GM21390 (cell line): ENCODE data around the gene DGCR2.
"Not testable (repeated sequence)": the region's sequence is repeated elsewhere in the genome, so short reads cannot be mapped to it uniquely, and the experiment has no call there.

Source experiments
- ATAC-seq: cut with Tn5 transposase; IDR thresholded peaks from one replicate; pipeline ENCODE4 v1.9.1; 2021; ENCODE audit not compliant: unreplicated experiment

Gene DGCR2

DNA sequence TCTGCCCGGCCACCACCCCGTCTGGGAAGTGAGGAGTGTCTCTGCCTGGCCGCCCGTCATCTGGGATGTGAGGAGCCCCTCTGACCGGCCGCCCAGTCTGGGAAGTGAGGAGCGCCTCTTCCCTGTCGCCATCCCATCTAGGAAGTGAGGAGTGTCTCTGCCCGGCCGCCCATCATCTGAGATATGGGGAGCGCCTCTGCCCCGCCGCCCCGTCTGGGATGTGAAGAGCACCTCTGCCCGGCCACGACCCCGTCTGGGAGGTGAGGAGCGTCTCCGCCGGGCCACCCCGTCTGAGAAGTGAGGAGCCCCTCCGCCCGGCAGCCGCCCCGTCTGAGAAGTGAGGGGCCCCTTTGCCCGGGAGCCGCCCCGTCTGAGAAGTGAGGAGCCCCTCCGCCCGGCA is 38.1 kb downstream of the DGCR2 start:
- not testable (repeated sequence) for ATAC-seq

DNA sequence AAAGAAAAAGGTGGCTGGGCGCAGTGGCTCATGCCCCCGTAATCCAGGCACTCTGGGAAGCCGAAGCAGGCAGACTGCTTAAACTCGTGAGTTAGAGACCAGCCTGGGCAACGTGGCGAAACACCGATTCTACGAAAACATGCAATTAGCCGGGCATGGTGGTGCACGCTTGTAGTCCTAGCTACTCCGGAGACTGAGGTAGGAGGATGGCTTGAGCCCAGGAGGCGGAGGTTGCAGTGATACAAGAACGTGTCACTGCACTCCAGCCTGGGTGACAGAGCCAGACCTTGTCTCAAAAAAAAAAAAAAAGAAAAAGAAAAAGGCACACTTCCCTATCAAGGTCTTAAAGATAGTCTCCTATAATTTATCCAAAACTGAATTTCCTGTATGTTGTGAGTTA is 39.4 kb downstream of the DGCR2 start:
- no peak for ATAC-seq

DNA sequence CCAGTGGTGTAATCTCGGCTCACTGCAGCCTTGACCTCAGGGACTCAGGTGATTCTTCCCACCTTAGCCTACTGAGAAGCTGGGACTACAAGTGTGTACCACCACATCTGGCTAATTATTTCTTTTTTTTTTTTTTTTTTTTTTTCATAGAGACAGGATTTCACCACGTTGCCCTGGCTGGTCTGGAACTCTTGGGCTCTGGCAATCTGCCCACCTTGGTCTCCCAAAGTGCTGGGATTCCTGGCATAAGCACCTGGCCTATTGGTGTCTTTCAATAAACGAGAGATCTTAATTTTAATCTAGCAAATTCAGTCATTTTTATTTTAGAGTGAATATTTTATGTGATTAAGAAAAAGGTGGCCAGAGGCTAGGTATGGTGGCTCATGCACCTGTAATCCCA is 40.1 kb downstream of the DGCR2 start:
- no peak for ATAC-seq

DNA sequence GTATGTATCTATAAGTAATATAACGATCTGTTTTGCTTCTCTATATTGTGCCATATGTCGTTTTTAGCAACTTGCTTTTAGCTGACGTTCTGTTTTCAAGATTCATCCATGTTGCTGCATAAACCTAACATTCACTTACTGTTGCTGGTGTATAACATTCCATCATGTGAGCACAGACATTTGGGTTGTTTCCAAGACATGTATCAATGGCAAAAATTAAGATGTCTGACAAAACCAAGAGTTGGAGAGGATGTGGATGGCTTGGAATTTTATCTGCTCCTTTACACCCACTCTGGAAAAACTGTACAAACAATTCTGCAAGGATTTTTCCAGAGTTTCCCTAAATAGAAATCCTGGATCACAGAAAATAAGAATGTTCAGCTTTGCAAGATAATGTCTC is 40.9 kb downstream of the DGCR2 start:
- no peak for ATAC-seq

DNA sequence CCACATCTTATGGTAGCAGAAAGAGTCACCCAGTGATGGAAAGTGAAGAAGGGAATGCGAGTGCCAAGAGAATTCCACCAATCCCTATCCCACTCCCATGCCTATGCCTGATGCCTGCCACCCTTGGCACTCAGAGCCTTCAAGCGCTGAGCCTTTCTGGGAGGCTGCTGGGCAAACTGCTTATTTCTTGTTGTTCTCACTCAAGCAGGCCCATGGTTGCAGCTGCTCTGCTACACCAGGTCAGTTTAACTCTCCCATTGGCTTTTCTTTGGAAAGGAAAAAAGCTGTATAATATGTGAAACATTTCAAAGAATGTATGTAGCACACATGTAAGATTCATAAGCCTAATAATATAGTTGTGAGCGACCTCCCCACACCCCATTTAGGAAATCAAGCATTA is 41.4 kb downstream of the DGCR2 start:
- ATAC-seq = no peak

DNA sequence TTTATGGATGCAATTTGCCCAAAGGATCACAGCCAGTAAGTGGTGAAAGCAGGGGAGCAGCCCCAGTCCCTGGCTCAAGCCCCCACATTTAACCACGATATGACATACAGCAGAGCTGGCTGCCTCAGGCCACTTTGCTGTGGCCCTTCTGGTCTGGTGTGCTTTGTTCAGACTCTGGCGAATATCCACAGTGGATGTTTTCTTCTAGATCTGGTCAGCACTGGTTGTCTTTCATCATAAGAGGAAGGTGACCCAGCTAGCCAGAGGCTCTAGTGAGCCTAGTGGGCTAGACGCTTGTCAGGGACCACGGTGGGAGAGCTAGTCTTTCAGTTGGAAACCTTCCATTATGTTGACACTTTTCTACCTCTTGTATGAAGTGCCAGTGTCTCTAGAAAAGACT is 42.5 kb downstream of the DGCR2 start:
- no peak for ATAC-seq

DNA sequence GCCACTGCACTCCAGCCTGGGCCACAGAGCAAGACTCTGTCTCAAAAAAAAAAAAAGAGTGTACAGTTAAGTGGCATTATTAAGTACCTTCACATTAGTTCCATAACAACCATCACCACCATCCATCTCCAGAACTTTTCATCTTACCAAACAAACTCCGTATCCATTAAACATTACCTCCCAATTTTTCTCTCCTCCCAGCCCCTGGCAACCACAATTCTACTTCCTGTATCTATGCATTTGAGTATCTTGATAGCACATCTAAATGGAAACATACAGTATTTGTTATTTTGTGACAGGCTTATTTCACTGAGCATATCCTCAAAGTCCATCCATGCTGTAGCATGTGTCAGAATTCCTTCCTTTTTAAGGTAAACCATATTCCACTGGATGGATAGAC is 46.8 kb downstream of the DGCR2 start:
- ATAC-seq = no peak

DNA sequence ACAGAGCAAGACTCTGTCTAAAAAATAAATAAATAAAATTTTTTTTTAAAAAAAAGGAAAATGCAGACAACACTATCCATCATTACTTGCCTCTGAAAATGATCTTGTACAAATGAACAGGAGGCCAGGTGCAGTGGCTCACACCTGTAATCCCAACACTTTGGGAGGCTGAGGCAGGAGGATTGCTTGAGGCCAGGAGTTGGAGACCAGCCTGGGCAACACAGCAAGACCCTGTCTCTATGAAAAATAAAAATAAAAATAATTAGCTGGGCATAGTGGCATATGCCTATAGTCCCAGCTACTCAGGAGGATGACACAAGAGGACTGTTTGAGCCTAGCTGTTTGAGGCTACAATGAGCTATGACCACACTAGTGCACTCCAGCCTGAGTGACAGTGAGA is 49.4 kb downstream of the DGCR2 start:
- not testable (repeated sequence) for ATAC-seq

DNA sequence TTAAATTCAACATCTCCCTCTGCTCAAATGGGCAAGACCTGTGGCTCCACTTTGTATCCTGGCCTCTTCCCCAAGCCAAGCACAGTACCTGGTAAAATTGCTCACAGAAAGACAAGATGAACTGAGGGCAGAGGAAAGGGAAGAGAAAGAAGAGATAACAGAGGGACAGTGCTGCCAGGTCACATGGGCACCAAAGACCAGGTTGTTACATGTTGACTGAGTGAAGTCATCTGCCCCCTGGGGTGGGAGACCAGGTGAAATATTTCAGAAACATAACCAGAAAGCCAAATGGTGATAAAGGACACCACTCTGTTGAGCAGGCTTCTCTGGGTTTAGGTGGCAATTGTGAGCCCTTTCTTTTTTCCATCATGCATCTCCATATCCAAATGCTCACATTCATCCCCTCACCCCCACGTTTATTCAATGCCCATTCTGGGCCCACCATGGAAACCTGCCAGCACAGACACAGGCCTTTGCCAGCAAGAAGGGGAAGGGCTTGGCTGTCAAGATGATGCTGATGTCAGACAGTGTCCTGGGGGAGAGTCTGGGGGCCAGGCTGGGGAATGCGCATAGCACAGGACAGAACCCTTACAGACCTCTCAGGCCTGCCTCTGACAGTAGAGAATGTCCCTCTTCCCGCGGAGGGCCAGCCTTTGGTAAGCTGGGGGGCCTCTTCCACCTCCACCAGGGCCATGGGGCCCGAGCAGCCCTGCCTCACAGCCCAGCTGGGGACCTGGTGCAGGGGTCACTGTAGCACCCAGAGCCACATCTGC is 51.6 kb downstream of the DGCR2 start:
- no peak for ATAC-seq

DNA sequence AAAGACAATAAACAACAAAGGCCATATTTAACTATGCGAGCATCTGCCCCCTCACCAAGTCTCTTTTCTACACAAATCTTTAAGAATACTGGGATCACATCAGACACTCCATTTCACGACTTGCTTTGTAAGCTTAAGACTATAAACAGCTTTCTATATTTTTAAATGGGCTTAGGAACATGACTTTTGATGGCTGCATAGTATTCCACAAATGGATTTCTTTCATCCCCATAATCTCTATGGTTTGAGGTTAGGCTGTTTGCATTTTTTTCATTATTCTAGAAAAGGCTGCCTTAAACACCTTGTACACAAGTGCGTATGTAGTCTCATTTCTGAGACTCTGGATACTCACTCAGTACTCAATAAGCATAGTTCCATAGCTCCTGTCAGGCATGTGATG is 52.8 kb downstream of the DGCR2 start:
- ATAC-seq = no peak

DNA sequence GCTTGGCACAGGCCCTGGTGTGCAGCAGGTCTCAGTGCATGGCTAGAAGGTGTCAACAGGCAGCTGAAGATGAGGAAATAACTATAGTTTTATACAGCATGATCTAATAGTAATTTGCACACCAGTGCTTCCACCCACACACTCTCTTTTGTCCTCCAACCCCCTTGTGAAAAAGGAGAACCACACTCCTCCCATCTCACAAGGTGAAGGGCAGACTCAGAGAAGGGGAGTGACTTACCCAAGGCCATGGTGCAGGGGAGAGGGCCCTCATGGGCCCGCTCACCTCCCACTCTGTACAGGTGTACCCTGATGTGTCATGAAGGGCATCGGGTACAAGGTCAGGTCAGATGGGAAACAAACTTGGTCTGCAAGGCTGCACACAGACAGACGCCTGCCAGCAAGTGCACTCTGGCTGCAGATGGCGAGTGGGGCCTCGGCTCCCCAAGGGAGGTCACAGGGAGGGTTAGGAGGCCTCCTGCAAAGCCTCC is 53.4 kb downstream of the DGCR2 start:
- no peak for ATAC-seq

DNA sequence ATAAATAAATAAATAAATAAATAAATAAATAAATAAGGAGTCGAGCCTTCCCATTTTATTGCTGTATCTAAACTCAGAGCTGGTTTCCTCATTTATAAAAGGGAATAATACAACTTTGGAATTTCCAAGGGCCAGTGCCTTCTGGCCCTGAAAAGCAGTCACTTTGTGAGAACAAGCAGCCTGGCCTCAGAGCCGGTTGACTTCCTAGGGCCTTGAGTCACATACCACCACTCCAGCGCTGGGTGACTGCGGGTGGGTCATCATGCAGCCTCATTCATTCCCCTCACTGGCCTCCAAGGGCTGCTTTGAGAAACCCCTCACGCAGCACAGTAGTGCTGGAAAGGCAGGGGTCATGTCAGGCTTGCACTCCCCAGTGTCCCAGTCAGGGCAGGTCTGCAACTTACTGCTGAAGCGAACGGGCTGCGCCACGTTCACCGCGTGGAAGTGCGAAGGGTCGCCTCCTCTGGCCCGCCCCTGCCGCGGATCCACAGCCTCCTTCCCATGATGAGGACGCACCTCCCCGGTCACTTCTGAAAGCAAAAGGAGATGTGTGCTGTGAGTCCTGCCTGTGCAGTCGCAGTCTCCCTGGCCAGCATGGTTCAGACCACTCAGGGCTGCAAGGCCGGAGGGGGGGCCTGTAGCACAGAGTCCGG is 54.4 kb downstream of the DGCR2 start:
- ATAC-seq = no peak

DNA sequence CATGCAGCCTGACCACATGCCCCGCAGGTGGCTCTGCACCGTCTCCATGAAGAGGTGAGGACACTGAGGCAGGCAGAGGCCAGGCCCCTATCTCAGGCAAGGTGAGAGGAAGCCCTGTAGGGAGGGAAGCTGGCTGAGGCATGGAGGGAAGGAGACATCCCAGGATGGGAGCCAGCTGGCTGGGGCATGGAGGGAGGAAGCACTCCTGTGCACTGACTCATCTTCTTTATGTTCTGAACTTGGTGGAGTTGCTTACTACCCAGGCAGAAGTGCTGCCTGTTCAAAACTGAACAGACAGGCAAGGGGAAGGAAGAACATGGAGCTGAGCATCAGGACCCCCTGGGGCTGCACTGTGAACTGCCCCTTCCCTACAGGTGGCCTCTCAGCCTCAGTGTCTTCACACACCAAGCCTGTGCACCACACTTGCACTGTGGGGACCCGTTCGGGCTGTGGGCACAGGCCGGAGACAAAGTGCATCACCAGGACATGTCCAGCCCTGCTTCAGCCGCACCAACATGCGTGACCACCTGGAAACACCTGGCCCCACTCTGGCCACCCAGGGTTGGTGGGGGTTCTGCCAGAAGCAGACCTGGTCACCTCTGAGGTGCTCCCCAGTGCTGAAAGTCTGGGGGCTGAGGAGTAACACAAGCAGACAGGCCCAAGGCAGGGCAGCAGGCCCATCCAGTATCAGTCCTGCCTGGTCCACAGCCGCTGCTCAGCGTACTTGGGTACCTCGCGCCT is 55.5 kb downstream of the DGCR2 start:
- no peak for ATAC-seq

DNA sequence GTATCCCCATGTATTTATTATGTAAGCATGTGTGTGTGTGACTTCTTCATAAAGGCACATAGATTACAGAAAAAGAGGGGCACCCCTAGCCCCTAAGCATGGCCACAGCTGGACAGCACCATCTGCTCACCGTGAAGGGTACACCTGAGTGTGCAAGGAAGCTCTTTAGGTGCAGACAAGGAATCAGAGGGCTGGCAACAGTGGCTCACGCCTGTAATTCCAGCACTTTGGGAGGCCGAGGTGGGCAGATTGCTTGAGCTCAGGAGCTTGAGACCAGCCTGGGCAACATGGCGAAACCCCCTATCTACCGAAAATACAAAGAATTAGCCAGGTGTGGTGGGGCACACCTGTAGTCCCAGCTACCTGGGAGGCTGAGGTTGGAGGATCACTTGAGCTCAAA is 56.3 kb downstream of the DGCR2 start:
- no peak for ATAC-seq

DNA sequence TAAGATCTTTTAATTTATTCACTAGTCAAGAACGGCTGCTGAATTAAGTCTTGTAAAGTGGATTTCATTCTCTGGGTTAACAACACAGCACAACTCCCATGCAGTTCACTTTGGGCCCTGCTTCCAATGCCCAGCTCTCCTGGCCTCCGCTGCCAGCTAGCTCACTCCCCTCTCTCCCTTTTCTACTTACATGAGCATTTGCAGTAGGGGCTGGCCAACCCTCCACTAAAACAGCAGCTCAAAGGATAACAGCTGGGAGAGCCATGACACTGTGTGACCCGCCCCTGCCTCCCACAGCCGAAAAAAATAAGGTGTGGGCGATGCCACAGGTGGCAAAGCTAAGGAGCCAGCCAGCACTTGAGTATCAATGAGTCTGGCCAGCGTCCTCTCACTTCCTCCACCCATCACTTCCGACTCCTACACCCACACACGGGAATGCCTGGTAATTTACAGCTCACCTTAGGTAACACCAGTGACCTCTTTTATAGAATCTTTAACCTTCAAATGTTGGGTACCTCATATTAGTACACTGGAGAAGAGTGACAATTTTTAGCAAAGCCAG is 56.8 kb downstream of the DGCR2 start:
- no peak for ATAC-seq

DNA sequence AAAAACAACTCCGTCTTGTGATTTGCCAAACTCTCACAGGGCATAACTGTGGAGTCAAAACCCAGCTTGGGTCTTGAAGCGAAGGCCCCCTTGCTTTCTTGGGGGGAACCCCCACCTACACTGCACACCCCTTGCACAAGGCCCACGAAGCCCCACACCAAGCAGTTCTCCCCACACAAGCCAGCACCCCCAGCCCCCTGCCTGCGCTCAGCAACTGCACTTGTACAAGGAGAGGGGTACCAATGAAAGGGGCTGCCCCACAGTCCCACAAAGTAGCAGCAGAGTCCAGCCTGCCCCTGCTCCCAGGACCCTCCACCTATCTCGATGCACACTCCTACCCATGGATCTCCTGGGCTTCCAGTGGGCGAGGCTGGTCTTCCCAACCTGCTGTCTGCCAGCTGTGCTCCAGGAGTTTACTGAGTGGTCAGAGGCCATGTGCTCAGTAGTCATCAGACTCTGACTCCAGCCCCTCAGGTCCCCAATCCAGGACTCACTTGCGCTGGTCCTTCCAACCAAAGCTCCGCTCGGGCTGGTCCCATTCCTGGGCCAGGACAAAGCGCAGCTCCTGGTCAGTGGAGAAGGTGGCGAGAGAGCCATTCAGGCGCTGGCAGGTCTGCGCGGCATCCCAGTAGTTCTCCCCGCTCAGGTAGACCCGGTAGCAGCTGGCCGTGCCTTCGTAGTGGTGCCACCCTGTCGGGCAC is 57.7 kb downstream of the DGCR2 start:
- ATAC-seq = no peak

DNA sequence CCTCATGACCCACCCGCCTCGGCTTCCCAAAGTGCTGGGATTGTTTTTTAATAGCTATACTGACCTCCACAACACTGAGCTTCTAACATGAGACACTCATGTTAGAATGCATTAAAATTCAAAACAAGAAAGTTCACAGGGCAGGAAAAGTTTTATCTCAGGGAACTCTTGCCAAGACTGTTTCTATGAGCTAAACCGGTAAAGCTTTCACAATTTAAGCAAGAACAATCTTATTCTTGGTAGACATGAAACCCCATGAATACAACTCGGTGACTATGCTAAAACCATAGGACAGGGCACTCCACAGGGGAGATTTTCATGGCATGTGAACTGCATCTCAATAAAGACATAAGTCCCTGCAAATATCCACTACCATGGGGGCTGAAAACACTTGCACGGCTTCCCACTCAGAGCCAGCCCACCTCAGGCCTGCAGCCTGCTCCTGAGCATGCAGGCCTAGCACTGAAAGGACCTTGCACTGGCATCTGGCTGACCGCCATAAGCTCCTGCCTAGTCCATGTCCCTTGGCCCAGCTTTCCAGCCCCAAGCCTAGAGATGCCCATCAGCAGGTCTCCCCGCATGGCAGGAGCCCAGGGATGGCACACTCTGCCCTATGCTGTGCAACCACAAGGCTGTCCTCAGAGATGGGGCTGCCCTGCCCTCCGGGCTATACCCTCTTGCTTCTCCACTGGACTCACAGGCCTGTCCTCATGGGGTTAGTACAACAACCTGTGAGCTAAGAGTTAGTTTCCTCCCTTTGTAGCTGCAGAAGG is 58.4 kb downstream of the DGCR2 start:
- no peak for ATAC-seq

DNA sequence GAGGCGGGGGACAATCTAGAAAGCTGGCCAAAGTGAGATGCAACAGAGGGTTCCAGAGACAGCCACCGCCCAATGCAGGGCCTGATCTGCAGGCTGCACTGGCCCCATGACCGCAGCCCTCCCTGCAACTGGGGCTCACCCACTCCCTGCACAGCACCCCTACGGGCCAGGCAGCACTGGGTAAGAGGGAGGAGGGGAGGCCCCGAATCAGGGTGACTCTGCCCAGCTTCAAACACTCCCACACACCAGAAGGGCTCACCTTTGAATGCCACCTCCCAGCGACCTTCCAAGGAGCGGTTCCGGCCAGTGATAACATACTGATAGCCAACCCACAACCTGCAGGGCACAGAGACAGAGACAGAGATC is 59.3 kb downstream of the DGCR2 start:
- ATAC-seq = no peak

DNA sequence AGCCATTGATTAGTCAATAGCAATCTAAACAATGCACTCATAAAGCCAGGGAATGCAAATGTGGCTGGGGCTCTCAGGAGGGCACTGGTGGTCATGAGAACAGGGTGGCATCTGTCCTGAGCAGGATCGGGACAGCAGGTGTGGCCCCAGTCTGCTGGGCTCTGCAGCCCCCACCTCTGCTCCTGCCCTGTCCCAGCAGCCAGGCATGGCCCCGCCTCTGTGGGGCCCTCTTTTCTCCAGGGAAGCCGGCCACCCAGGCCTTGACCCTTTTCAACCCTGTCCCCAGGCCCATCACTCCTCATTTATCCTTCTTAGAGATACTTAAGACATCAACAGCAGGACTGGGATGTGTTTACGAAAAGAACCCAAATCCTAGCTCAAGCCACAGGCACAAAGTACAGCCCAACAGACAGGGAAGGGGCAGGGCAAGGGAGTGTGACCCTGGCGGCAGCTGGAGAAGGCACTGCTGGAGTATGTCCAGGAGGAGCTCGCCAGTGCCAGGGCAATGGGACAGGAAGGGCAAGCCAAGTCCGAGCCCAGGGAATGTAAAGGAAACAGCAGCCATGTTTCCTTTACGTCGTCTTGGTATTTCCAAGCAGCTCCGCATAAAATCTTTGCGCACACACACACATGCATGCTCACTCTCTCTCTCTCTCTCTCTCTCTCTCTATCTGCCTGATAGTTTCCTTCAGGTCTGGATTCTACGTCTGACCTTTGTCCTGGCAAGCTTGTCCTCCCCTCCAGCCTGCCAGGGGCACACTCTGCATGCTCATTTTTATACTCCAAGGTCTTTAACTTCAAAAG is 59.9 kb downstream of the DGCR2 start:
- ATAC-seq = no peak
